PC-3 (cell line): ENCODE results near the gene SMIM17. TPM values are rescaled to one million over a fixed set of nuclear protein-coding genes. Genes with fewer than 3 reads are reported as not detected.
A peak's percentile ranks its signal among the peaks of the same experiment; 100 is the strongest.

Experiments
- ATAC-seq: fragments of 200-7000 bp; cut with Tn5 transposase; 2 replicates; pipeline ENCODE4 v1.9.1; 2020; ENCODE audit warnings: mild to moderate bottlenecking, moderate library complexity
- Bru-seq: library from RNA; stranded (reverse); fragments of 400-500 nt; gene quantifications from one replicate; lab custom pipeline; 2021; lab: Mats Ljungman, UMichigan
- BruChase-seq, 2 experiments: library from RNA; stranded (reverse); fragments of 400-500 nt; gene quantifications; one replicate each; lab custom pipeline; 2021; lab: Mats Ljungman, UMichigan
- BruUV-seq: library from RNA; stranded (reverse); fragments of 400-500 nt; replicated peaks from 2 replicates; lab custom pipeline; 2021; lab: Mats Ljungman, UMichigan
- CTCF ChIA-PET: fragments of 300-600 bp; sonication (Branson Sonifier 250); formaldehyde crosslinking; loops from one replicate; lab custom pipeline; 2022; ENCODE audit warnings: antibody characterized with exemption; lab: Charles Lee
- POLR2A ChIA-PET: fragments of 300-600 bp; sonication (Branson Sonifier 250); formaldehyde crosslinking; loops from one replicate; lab custom pipeline; 2022; ENCODE audit warnings: antibody characterized with exemption; ENCODE audit not compliant: unreplicated experiment; lab: Charles Lee
- DNase-seq: peaks from one replicate; pipeline ENCODE4 v3.0.0-alpha.2; 2015
- H2AFZ ChIP-seq: fragments of 300-600 bp; sonication (generic); 2 replicates; pipeline ENCODE4 v1.6.0; 2016; ENCODE audit warnings: antibody characterized with exemption, low read length
- H3F3A ChIP-seq: fragments of 300-600 bp; sonication (generic); one replicate; pipeline ENCODE4 v1.6.0; 2017; ENCODE audit warnings: antibody characterized with exemption, low read length, control low read depth, mild to moderate bottlenecking; ENCODE audit not compliant: unreplicated experiment
- H3K27ac ChIP-seq: fragments of 300-600 bp; sonication (generic); 2 replicates; pipeline ENCODE4 v1.5.1; 2016; ENCODE audit warnings: mild to moderate bottlenecking, low read length
- H3K27me3 ChIP-seq: fragments of 300-600 bp; sonication (generic); 2 replicates; pipeline ENCODE4 v1.6.1; 2016; ENCODE audit warnings: low read length, mixed read lengths
- H3K36me3 ChIP-seq: fragments of 300-600 bp; sonication (generic); 2 replicates; pipeline ENCODE4 v1.6.1; 2016; ENCODE audit warnings: low read depth, mixed run types, low read length, mixed read lengths
- H3K4me1 ChIP-seq: fragments of 300-600 bp; sonication (generic); 2 replicates; pipeline ENCODE4 v1.5.1; 2016; ENCODE audit warnings: low read length; ENCODE audit not compliant: insufficient read depth
- H3K4me2 ChIP-seq: fragments of 300-600 bp; sonication (generic); 2 replicates; pipeline ENCODE4 v1.6.0; 2016; ENCODE audit warnings: low read length
- H3K4me3 ChIP-seq: fragments of 300-600 bp; sonication (generic); 2 replicates; pipeline ENCODE4 v1.5.1; 2016; ENCODE audit warnings: mild to moderate bottlenecking, low read length, mixed read lengths
- H3K79me2 ChIP-seq: fragments of 300-600 bp; sonication (generic); 2 replicates; pipeline ENCODE4 v1.6.1; 2017; ENCODE audit warnings: low read length, mixed read lengths
- H3K9ac ChIP-seq: fragments of 300-600 bp; sonication (generic); 2 replicates; pipeline ENCODE4 v1.6.0; 2016; ENCODE audit warnings: mild to moderate bottlenecking, low read length
- H3K9me2 ChIP-seq: fragments of 300-600 bp; sonication (generic); replicated peaks from 2 replicates; pipeline ENCODE4 v1.6.1; 2016; ENCODE audit warnings: mixed run types, low read length, mixed read lengths
- H3K9me3 ChIP-seq: fragments of 300-600 bp; sonication (generic); 2 replicates; pipeline ENCODE4 v1.6.1; 2016; ENCODE audit warnings: low read length, mixed read lengths
- H4K20me1 ChIP-seq: fragments of 300-600 bp; sonication (generic); 2 replicates; pipeline ENCODE4 v1.6.1; 2016; ENCODE audit warnings: low read length, mixed read lengths
- CTCF ChIP-seq: fragments of 300-600 bp; sonication (generic); conservative IDR thresholded peaks from 2 replicates; pipeline ENCODE4 v1.5.1; 2017; ENCODE audit warnings: antibody characterized with exemption, low read depth, mild to moderate bottlenecking, low read length
- EZH2 ChIP-seq: fragments of 300-600 bp; sonication (generic); IDR thresholded peaks from one replicate; pipeline ENCODE4 v1.6.1; 2017; ENCODE audit warnings: antibody characterized with exemption, mild to moderate bottlenecking, low read length; ENCODE audit not compliant: unreplicated experiment
- EZH2phosphoT487 ChIP-seq: fragments of 300-600 bp; sonication (generic); IDR thresholded peaks from 2 replicates; pipeline ENCODE4 v1.6.1; 2018; ENCODE audit warnings: mild to moderate bottlenecking, antibody characterized with exemption, low read length, borderline replicate concordance
- intact Hi-C: fragments of 100-400 bp; cut with micrococcal nuclease; formaldehyde crosslinking; loops from 2 replicates; pipeline ENCODE4 v1.9.0; 2023
- long read RNA-seq: library from polyadenylated mRNA; unstranded; transcript quantifications from one replicate; pipeline ENCODE4 v2.0.0, GENCODE V29; 2021; ENCODE audit not compliant: unreplicated experiment
- total RNA-seq: library from RNA; depleted of rRNA; stranded (reverse); fragments of >200 nt; gene quantifications from 2 replicates; pipeline ENCODE4 v1.2.3, GENCODE V29; 2014; rRNA removed

The SMIM17 gene
- total RNA-seq = 0.29 TPM in 1 of 2 replicates, not detected in the other
- Bru-seq, nascent RNA = percentile 44 among the genes with signal in this experiment
- BruChase-seq, experiment 1, labeled RNA remaining after a 6-hour chase = percentile 48 among the genes with signal in this experiment
- percentile 53 among the genes with signal in this experiment for BruChase-seq, experiment 2, labeled RNA remaining after a 2-hour chase
- long read RNA-seq, partial matches to known transcripts = 0 of 3 reads
- long read RNA-seq, other reads (novel, unspliced or antisense) = 3 of 3 reads

- Histone ChIP-seq H3F3A (no peaks in the 10 kb centered on the region), H3K27me3 (no peaks in the 10 kb centered on the region), H3K4me3 (no peak within 1 kb of the TSS), H3K9me3 (peaks cover 53% of the 10 kb centered on the region), H3K4me1 (no peaks in the 10 kb centered on the region), H4K20me1 (no peaks in the 10 kb centered on the region), H3K9ac (no peak within 1 kb of the TSS), H3K4me2 (no peak within 1 kb of the TSS), H2AFZ (no peak within 1 kb of the TSS), H3K79me2 (no peaks in the 10 kb centered on the region), H3K9me2 (no peaks in the 10 kb centered on the region), H3K36me3 (no peaks in the 10 kb centered on the region), H3K27ac (no peak within 1 kb of the TSS)
- CTCF ChIA-PET = no interaction called here
- ATAC-seq (no peak), DNase-seq (no peak)
- no peak for TF ChIP-seq CTCF
- TF ChIP-seq EZH2 = no peak
- TF ChIP-seq EZH2phosphoT487 = no peak
- POLR2A ChIA-PET = no interaction called here
- intact Hi-C loops = no loop called here
- no TSS peak for BruUV-seq
Measured at GRCh38 chr19:56642711-56643459, at the start of gene SMIM17. Gene SMIM17 (plus strand): TSS chr19:56643159. CDS start chr19:56645668, 2,509 bp downstream.

DNA sequence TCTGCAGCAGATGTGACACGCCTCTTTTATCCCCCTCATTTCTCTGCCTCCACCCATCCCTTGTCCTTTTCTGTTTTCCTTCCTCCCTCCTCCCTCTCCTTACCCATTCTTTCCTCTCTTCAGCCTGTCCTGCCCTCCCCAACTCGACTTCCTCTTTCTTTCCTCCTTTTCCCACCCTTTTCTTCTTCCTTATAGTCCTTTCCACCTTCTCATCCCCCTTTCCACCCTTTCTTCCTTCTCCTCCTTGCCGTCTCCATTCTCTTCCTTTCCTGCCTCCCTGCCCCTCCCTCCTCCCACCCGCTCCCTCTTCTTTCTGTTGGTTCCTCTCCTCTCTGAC lies 48.5 kb upstream of the SMIM17 start:
- Histone ChIP-seq H3K4me2 (peak overlapping the region; percentile 88), H3K79me2 (peaks cover 40% of the 10 kb centered on the region), H3K36me3 (peaks cover 29% of the 10 kb centered on the region), H4K20me1 (no peaks in the 10 kb centered on the region), H2AFZ (peak overlapping the region; percentile 96), H3F3A (no peaks in the 10 kb centered on the region), H3K9me3 (peaks cover 67% of the 10 kb centered on the region), H3K27me3 (no peaks in the 10 kb centered on the region), H3K9me2 (no peaks in the 10 kb centered on the region), H3K4me1 (no peaks in the 10 kb centered on the region), H3K9ac (no peak overlapping the region), H3K4me3 (peak overlapping the region; percentile 94; the same call in 1 of the 2 replicates), H3K27ac (no peak overlapping the region)
- ATAC-seq = no peak
- DNase-seq = no peak
- BruUV-seq = no TSS peak
- no peak for TF ChIP-seq EZH2
- TF ChIP-seq CTCF = no peak
- no peak for TF ChIP-seq EZH2phosphoT487
- POLR2A ChIA-PET = no interaction called here
- intact Hi-C loops = no loop called here
- CTCF ChIA-PET = no interaction called here
